SK-N-SH treated with all-trans-retinoic acid at 6 μM for 48 hours (cell line): ENCODE results near the gene OXNAD1.

Source experiments
- ATAC-seq: fragments of 200-7000 bp; cut with Tn5 transposase; 3 replicates; pipeline ENCODE4 v1.9.1; 2020; ENCODE audit warnings: mild to moderate bottlenecking, moderate library complexity
- ARNTL ChIP-seq: fragments of 450-650 bp; formaldehyde crosslinking; IDR thresholded peaks from 2 replicates; pipeline ENCODE4 v1.5.0; 2020; ENCODE audit warnings: low read depth, mild to moderate bottlenecking, moderate library complexity, borderline replicate concordance
- BACH2 ChIP-seq: fragments of 250-450 bp; sonication (Bioruptor Pico); IDR thresholded peaks from 2 replicates; pipeline ENCODE4 v1.9.0; 2021; ENCODE audit warnings: mild to moderate bottlenecking, borderline replicate concordance
- CREB5 ChIP-seq: fragments of 250-450 bp; sonication (Bioruptor Pico); IDR thresholded peaks from 2 replicates; pipeline ENCODE4 v1.5.1; 2020; ENCODE audit warnings: low read depth, mild to moderate bottlenecking, moderate library complexity
- ESRRG ChIP-seq: fragments of 250-450 bp; sonication (Bioruptor Pico); IDR thresholded peaks from 2 replicates; pipeline ENCODE4 v1.6.1; 2021; ENCODE audit warnings: mild to moderate bottlenecking
- GLIS3 ChIP-seq: fragments of 250-450 bp; sonication (Bioruptor Pico); IDR thresholded peaks from 2 replicates; pipeline ENCODE4 v1.5.0; 2020; ENCODE audit warnings: mild to moderate bottlenecking, moderate library complexity
- OSR1 ChIP-seq: fragments of 250-450 bp; sonication (Bioruptor Pico); IDR thresholded peaks from 2 replicates; pipeline ENCODE4 v1.8.0; 2022; ENCODE audit warnings: moderate library complexity, mild to moderate bottlenecking, inconsistent platforms
- TCF4 ChIP-seq: fragments of 250-450 bp; sonication (Bioruptor Pico); IDR thresholded peaks from 2 replicates; pipeline ENCODE4 v1.8.0; 2021; ENCODE audit warnings: mild to moderate bottlenecking, moderate library complexity, borderline replicate concordance
- TOX ChIP-seq: fragments of 250-450 bp; sonication (Bioruptor Pico); IDR thresholded peaks from 2 replicates; pipeline ENCODE4 v1.8.0; 2021; ENCODE audit warnings: mild to moderate bottlenecking, moderate library complexity, borderline replicate concordance
- ZC3H10 ChIP-seq: fragments of 250-450 bp; sonication (Bioruptor Pico); IDR thresholded peaks from 2 replicates; pipeline ENCODE4 v1.5.1; 2021; ENCODE audit warnings: mild to moderate bottlenecking, moderate library complexity
- ZFP3 ChIP-seq: fragments of 250-450 bp; sonication (Bioruptor Pico); IDR thresholded peaks from 2 replicates; pipeline ENCODE4 v1.5.0; 2020; ENCODE audit warnings: mild to moderate bottlenecking, moderate library complexity
- ZFP30 ChIP-seq: fragments of 450-650 bp; formaldehyde crosslinking; IDR thresholded peaks from 2 replicates; pipeline ENCODE4 v1.5.0; 2022; ENCODE audit warnings: mild to moderate bottlenecking, moderate library complexity
- ZNF565 ChIP-seq: fragments of 450-650 bp; formaldehyde crosslinking; conservative IDR thresholded peaks from 2 replicates; pipeline ENCODE4 v1.5.0; 2020; ENCODE audit warnings: low read depth, mild to moderate bottlenecking, moderate library complexity
- ZNF70 ChIP-seq: fragments of 450-650 bp; formaldehyde crosslinking; IDR thresholded peaks from 2 replicates; pipeline ENCODE4 v1.5.0; 2020; ENCODE audit warnings: mild to moderate bottlenecking, moderate library complexity
- ZNF8 ChIP-seq: fragments of 450-650 bp; formaldehyde crosslinking; IDR thresholded peaks from 2 replicates; pipeline ENCODE4 v1.5.0; 2020; ENCODE audit warnings: mild to moderate bottlenecking, moderate library complexity
- TF ChIP-seq, protein P1 (sequence below): fragments of 250-450 bp; sonication (Bioruptor Pico); IDR thresholded peaks from 2 replicates; pipeline ENCODE4 v1.8.0; 2021; ENCODE audit warnings: low read depth, mild to moderate bottlenecking, moderate library complexity, borderline replicate concordance
- TF ChIP-seq, protein P2 (sequence below): fragments of 250-450 bp; sonication (Bioruptor Pico); IDR thresholded peaks from 2 replicates; pipeline ENCODE4 v1.5.1; 2021; ENCODE audit warnings: mild to moderate bottlenecking, moderate library complexity
- TF ChIP-seq, protein P3 (sequence below): fragments of 250-450 bp; sonication (Bioruptor Pico); IDR thresholded peaks from 2 replicates; pipeline ENCODE4 v1.8.0; 2020; ENCODE audit warnings: mild to moderate bottlenecking, moderate library complexity, borderline replicate concordance
- TF ChIP-seq, protein P4 (sequence below): fragments of 250-450 bp; sonication (Bioruptor Pico); IDR thresholded peaks from 2 replicates; pipeline ENCODE4 v1.5.0; 2020; ENCODE audit warnings: mild to moderate bottlenecking, moderate library complexity

The OXNAD1 gene

DNA sequence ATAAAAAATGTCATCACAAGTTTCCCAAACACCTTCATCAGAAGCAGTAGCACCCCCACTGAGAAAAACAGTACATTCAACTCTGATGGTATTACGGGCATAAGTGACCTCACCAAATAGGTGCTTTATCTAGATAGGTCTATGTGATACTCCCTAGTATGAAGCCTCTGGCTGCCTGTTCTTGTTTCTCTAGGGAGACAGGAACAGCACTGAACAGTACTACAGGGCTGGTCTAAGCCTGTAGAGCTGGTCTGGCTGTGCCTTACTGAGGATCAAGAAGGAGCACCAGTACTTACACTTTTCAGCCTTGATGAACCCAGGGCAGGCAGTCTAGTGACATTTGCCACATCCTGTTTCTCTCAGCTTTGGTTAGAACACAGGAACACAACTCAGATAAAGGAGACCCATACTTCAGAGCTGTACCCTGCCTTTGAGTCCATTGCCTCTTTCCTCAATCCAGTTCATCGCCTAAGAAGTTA lies 35.9 kb downstream of the OXNAD1 start (continued):
- TF ChIP-seq ARNTL (CRISPR knock-in tag) (no peak), ZNF70 (CRISPR knock-in tag) (no peak), ESRRG (no peak), BACH2 (no peak), ZC3H10 (CRISPR knock-in tag) (no peak), TOX (CRISPR knock-in tag) (no peak)
- TF ChIP-seq, protein P1, sequence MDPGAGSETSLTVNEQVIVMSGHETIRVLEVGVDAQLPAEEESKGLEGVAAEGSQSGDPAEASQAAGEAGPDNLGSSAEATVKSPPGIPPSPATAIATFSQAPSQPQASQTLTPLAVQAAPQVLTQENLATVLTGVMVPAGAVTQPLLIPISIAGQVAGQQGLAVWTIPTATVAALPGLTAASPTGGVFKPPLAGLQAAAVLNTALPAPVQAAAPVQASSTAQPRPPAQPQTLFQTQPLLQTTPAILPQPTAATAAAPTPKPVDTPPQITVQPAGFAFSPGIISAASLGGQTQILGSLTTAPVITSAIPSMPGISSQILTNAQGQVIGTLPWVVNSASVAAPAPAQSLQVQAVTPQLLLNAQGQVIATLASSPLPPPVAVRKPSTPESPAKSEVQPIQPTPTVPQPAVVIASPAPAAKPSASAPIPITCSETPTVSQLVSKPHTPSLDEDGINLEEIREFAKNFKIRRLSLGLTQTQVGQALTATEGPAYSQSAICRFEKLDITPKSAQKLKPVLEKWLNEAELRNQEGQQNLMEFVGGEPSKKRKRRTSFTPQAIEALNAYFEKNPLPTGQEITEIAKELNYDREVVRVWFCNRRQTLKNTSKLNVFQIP (CRISPR knock-in tag) = no peak

GRCh38 chr3:16301507-16301906 lies 36.5 kb downstream of the OXNAD1 start:
- TF ChIP-seq ZNF565 = no peak
- TF ChIP-seq ZFP3 (CRISPR knock-in tag) = no peak
- TF ChIP-seq OSR1 (CRISPR knock-in tag) = no peak
- no peak for TF ChIP-seq BACH2
- no peak for TF ChIP-seq GLIS3 (CRISPR knock-in tag)
- no peak for TF ChIP-seq TOX (CRISPR knock-in tag)
- TF ChIP-seq, protein P1 (CRISPR knock-in tag) = no peak
- TF ChIP-seq, protein P2, sequence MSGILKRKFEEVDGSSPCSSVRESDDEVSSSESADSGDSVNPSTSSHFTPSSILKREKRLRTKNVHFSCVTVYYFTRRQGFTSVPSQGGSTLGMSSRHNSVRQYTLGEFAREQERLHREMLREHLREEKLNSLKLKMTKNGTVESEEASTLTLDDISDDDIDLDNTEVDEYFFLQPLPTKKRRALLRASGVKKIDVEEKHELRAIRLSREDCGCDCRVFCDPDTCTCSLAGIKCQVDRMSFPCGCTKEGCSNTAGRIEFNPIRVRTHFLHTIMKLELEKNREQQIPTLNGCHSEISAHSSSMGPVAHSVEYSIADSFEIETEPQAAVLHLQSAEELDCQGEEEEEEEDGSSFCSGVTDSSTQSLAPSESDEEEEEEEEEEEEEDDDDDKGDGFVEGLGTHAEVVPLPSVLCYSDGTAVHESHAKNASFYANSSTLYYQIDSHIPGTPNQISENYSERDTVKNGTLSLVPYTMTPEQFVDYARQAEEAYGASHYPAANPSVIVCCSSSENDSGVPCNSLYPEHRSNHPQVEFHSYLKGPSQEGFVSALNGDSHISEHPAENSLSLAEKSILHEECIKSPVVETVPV = no peak
- TF ChIP-seq ZNF8 (CRISPR knock-in tag) = no peak
- TF ChIP-seq, all 23 proteins: peak for 0

DNA sequence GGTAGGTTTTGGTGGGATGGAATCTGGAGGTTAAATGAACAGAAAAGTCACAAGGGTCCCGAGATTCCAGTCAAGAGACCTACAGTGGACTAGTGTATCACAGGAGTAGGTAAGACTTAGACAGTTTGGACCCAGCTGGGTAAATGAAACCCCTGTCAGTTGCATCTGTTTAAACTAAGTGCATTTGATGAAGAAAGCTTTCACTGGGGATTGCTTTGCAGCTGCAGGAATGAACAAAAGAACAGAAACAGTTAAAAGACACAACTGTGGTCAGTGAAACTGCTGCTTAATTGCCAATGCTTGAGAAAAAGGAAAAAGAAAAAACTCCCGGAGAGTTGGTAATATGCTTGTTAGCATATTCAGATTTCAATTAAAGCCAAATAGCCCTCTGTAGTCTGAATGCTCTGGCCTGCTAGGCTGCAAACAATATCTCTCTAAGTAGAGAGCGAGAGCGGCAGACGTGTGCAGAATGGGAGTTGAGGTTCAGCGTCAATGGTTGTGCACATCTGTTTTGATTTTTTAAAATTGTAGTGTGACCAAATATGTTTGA lies 37.1 kb downstream of the OXNAD1 start:
- TF ChIP-seq ZC3H10 (CRISPR knock-in tag) (no peak), GLIS3 (CRISPR knock-in tag) (no peak), ZNF8 (CRISPR knock-in tag) (no peak), TOX (CRISPR knock-in tag) (no peak)
- TF ChIP-seq, all 23 proteins: peak for 0
- no peak for ATAC-seq

More at GRCh38 chr3:16301507-16301906, 36.5 kb downstream of the OXNAD1 start:
- ATAC-seq = no peak

DNA sequence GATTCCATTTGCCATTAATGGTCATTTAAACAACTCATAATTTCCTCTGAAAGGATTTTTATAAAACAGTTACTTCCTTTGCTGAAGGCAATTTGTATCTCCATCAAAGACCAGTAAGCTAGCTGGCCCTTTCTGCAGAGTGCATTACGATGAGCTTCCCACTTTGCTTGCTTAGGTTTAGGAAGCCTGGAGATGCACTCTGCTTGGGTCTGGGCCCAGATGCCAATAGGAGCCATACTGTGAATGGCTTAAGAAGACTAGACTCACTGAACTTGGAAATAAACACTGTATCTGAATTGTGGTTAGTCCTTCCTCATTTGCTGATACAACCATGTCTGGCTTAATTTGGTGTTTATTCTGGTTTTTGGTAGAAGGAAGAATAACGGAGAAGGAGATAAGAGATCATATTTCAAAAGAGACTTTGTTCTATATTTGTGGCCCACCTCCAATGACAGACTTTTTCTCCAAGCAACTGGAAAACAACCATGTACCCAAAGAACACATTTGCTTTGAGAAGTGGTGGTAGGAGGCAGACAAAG lies 38.1 kb downstream of the OXNAD1 start:
- ATAC-seq = no peak
- TF ChIP-seq, protein P2 = no peak
- TF ChIP-seq, protein P3, sequence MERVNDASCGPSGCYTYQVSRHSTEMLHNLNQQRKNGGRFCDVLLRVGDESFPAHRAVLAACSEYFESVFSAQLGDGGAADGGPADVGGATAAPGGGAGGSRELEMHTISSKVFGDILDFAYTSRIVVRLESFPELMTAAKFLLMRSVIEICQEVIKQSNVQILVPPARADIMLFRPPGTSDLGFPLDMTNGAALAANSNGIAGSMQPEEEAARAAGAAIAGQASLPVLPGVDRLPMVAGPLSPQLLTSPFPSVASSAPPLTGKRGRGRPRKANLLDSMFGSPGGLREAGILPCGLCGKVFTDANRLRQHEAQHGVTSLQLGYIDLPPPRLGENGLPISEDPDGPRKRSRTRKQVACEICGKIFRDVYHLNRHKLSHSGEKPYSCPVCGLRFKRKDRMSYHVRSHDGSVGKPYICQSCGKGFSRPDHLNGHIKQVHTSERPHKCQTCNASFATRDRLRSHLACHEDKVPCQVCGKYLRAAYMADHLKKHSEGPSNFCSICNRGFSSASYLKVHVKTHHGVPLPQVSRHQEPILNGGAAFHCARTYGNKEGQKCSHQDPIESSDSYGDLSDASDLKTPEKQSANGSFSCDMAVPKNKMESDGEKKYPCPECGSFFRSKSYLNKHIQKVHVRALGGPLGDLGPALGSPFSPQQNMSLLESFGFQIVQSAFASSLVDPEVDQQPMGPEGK (CRISPR knock-in tag) = no peak
- no peak for TF ChIP-seq ARNTL (CRISPR knock-in tag)
- no peak for TF ChIP-seq ESRRG
- TF ChIP-seq OSR1 (CRISPR knock-in tag) = no peak
- no peak for TF ChIP-seq TCF4 (CRISPR knock-in tag)
- TF ChIP-seq GLIS3 (CRISPR knock-in tag) = no peak
- no peak for TF ChIP-seq ZFP30
- no peak for TF ChIP-seq ZC3H10 (CRISPR knock-in tag)
- no peak for TF ChIP-seq ZNF8 (CRISPR knock-in tag)
- TF ChIP-seq TOX (CRISPR knock-in tag) = no peak
- no peak for TF ChIP-seq BACH2
- no peak for TF ChIP-seq CREB5
- no peak for TF ChIP-seq ZNF70 (CRISPR knock-in tag)
- TF ChIP-seq ZNF565 = no peak
- TF ChIP-seq, protein P1 (CRISPR knock-in tag) = no peak
- TF ChIP-seq, protein P4, sequence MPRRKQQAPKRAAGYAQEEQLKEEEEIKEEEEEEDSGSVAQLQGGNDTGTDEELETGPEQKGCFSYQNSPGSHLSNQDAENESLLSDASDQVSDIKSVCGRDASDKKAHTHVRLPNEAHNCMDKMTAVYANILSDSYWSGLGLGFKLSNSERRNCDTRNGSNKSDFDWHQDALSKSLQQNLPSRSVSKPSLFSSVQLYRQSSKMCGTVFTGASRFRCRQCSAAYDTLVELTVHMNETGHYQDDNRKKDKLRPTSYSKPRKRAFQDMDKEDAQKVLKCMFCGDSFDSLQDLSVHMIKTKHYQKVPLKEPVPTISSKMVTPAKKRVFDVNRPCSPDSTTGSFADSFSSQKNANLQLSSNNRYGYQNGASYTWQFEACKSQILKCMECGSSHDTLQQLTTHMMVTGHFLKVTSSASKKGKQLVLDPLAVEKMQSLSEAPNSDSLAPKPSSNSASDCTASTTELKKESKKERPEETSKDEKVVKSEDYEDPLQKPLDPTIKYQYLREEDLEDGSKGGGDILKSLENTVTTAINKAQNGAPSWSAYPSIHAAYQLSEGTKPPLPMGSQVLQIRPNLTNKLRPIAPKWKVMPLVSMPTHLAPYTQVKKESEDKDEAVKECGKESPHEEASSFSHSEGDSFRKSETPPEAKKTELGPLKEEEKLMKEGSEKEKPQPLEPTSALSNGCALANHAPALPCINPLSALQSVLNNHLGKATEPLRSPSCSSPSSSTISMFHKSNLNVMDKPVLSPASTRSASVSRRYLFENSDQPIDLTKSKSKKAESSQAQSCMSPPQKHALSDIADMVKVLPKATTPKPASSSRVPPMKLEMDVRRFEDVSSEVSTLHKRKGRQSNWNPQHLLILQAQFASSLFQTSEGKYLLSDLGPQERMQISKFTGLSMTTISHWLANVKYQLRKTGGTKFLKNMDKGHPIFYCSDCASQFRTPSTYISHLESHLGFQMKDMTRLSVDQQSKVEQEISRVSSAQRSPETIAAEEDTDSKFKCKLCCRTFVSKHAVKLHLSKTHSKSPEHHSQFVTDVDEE (CRISPR knock-in tag) = no peak
